K562 (cell line): Measurements from ENCODE around the gene ALDH3A2. TPM values are rescaled to one million over a fixed set of nuclear protein-coding genes. Genes with fewer than 3 reads are reported as not detected.

ENCODE experiments used
- ATAC-seq: fragments of 200-7000 bp; cut with Tn5 transposase; 3 replicates; pipeline ENCODE4 v1.9.1; 2020; ENCODE audit warnings: moderate library complexity
- BruUV-seq: library from RNA; stranded (reverse); fragments of 400-500 nt; replicated peaks from 2 replicates; lab custom pipeline; 2021; lab: Mats Ljungman, UMichigan
- CTCF ChIA-PET: fragments of 300-600 bp; formaldehyde crosslinking; extraction: SDS; loops from one replicate; lab custom pipeline; 2021; ENCODE audit warnings: low intra/inter-chr PET ratio; lab: Yijun Ruan, JAX
- POLR2A ChIA-PET: fragments of 300-600, 350-650 bp; sonication (Branson Sonifier 250); formaldehyde crosslinking; extraction: SDS; loops from one replicate; lab custom pipeline; 2021; ENCODE audit warnings: antibody characterized with exemption, inconsistent platforms; lab: Yijun Ruan, JAX
- DNase-seq, 4 experiments: peaks; one replicate each; pipeline versions ENCODE4 v3.0.0 to v3.0.0-alpha.2; 2011 to 2018; ENCODE audit warnings: low spot score in 3 of 4, mixed read lengths in 3 of 4; ENCODE audit errors: extremely low read depth in 1 of 4
- FAIRE-seq: peaks from 2 replicates; lab custom pipeline; 2011; peaks lifted over from hg19 to GRCh38; lab: Jason Lieb, UNC
- H2AFZ ChIP-seq: 2 replicates; pipeline ENCODE4 v1.6.0; 2011; ENCODE audit warnings: low read depth, low read length, control low read depth, inconsistent platforms
- H3K27ac ChIP-seq: fragments of 200-600 bp; 3 replicates; pipeline ENCODE4 v1.8.0; 2011; ENCODE audit warnings: low read depth, mild to moderate bottlenecking, control low read depth, inconsistent platforms, low read length, moderate library complexity, mixed read lengths; ENCODE audit errors: extremely low read depth
- H3K27me3 ChIP-seq, 2 experiments: fragments of 300-600 bp in 1 of 2; 2 replicates in 1 of 2; 3 replicates in 1 of 2; pipeline versions ENCODE4 v1.6.0 to v1.8.0; 2011; ENCODE audit warnings: inconsistent platforms in 2 of 2, low read length in 2 of 2, mild to moderate bottlenecking in 1 of 2, mixed read lengths in 1 of 2, moderate library complexity in 1 of 2; ENCODE audit not compliant: control insufficient read depth in 2 of 2, insufficient read depth in 2 of 2
- H3K36me3 ChIP-seq: fragments of 300-600 bp; 3 replicates; pipeline ENCODE4 v1.8.0; 2011; ENCODE audit warnings: mild to moderate bottlenecking, low read length, inconsistent platforms; ENCODE audit not compliant: control insufficient read depth, insufficient read depth
- H3K4me1 ChIP-seq, 2 experiments: fragments of 200-600 bp in 1 of 2; replicated peaks in 1 of 2; 2 replicates in 1 of 2; 3 replicates in 1 of 2; pipeline versions ENCODE4 v1.5.1 to v1.8.0; 2011; ENCODE audit warnings: inconsistent platforms in 2 of 2, low read length in 2 of 2, mild to moderate bottlenecking in 1 of 2, mixed read lengths in 1 of 2, moderate library complexity in 1 of 2; ENCODE audit not compliant: control insufficient read depth in 2 of 2, insufficient read depth in 2 of 2
- H3K4me2 ChIP-seq: 2 replicates; pipeline ENCODE4 v1.6.1; 2011; ENCODE audit warnings: low read length, control low read depth, inconsistent platforms, mixed read lengths; ENCODE audit not compliant: insufficient read depth
- H3K4me3 ChIP-seq: fragments of 200-600 bp; sonication (generic), shearing (Covaris generic); 2 replicates; pipeline ENCODE4 v1.5.1; 2016; ENCODE audit warnings: control low read depth, inconsistent platforms
- H3K79me2 ChIP-seq: fragments of 200-600 bp; 3 replicates; pipeline ENCODE4 v1.8.0; 2011; ENCODE audit warnings: low read length, inconsistent platforms; ENCODE audit not compliant: control insufficient read depth, insufficient read depth
- H3K9ac ChIP-seq, 2 experiments: 2 replicates each; pipeline versions ENCODE4 v1.6.0 to v1.6.1; 2011; ENCODE audit warnings: low read depth in 2 of 2, low read length in 2 of 2, control low read depth in 1 of 2, inconsistent platforms in 1 of 2, mild to moderate bottlenecking in 1 of 2, mixed read lengths in 1 of 2; ENCODE audit not compliant: insufficient read depth in 1 of 2
- H3K9me1 ChIP-seq: one replicate; pipeline ENCODE4 v1.6.0; 2011; ENCODE audit warnings: inconsistent platforms, mild to moderate bottlenecking, low read length, moderate library complexity; ENCODE audit not compliant: control insufficient read depth, insufficient read depth
- H3K9me3 ChIP-seq: replicated peaks from 2 replicates; pipeline ENCODE4 v1.5.1; 2011; ENCODE audit warnings: low read depth, low read length, inconsistent platforms; ENCODE audit not compliant: control insufficient read depth, insufficient read depth
- H4K20me1 ChIP-seq: replicated peaks from 2 replicates; pipeline ENCODE4 v1.6.1; 2011; ENCODE audit warnings: low read length, inconsistent platforms, mixed read lengths; ENCODE audit not compliant: control insufficient read depth, insufficient read depth
- ADNP ChIP-seq: fragments of 200-800 bp; sonication (Bioruptor generic); IDR thresholded peaks from 2 replicates; pipeline ENCODE4 v1.6.1; 2016; ENCODE audit warnings: missing genetic modification characterization, missing compliant biosample characterization
- ARID3A ChIP-seq: IDR thresholded peaks from 2 replicates; pipeline ENCODE4 v1.6.1; 2012; ENCODE audit warnings: low read depth, low read length, improper control_type of control experiment, borderline replicate concordance
- CTCFL ChIP-seq: IDR thresholded peaks from 2 replicates; pipeline ENCODE4 v1.6.1; 2011; ENCODE audit warnings: borderline replicate concordance, low read depth, mild to moderate bottlenecking, moderate library complexity, low read length; ENCODE audit not compliant: insufficient read depth, poor library complexity, severe bottlenecking
- ELF2 ChIP-seq: fragments of 250-450 bp; sonication (Bioruptor Pico); IDR thresholded peaks from 2 replicates; pipeline ENCODE4 v1.5.0; 2021; ENCODE audit warnings: mild to moderate bottlenecking
- PATZ1 ChIP-seq: fragments of 250-450 bp; sonication (Bioruptor Pico); IDR thresholded peaks from 2 replicates; pipeline ENCODE4 v1.5.0; 2020; ENCODE audit warnings: mild to moderate bottlenecking, borderline replicate concordance
- PCBP1 ChIP-seq: fragments of 200-400 bp; formaldehyde crosslinking; IDR thresholded peaks from 2 replicates; pipeline ENCODE4 v1.6.1; 2018; ENCODE audit warnings: mild to moderate bottlenecking, low read depth, low read length; ENCODE audit not compliant: poor library complexity, severe bottlenecking
- PURB ChIP-seq: sonication (generic); formaldehyde crosslinking; IDR thresholded peaks from 2 replicates; pipeline ENCODE4 v1.9.0; 2021; ENCODE audit warnings: low read depth, mild to moderate bottlenecking, missing genetic modification reagents
- U2AF1 ChIP-seq: fragments of 200-400 bp; formaldehyde crosslinking; optimal IDR thresholded peaks from 2 replicates; pipeline ENCODE3; 2017; ENCODE audit warnings: mild to moderate bottlenecking, low read depth, low read length, moderate library complexity
- ZFP36 ChIP-seq: fragments of 150-350 bp; IDR thresholded peaks from 2 replicates; pipeline ENCODE4 v1.6.1; 2018; ENCODE audit warnings: low read length, low read depth; ENCODE audit not compliant: partially characterized antibody
- ZKSCAN8 ChIP-seq: fragments of 200-800 bp; sonication (Bioruptor generic); IDR thresholded peaks from 2 replicates; pipeline ENCODE4 v1.6.1; 2016; ENCODE audit warnings: missing genetic modification characterization, missing compliant biosample characterization
- ZNF282 ChIP-seq: sonication (generic); formaldehyde crosslinking; IDR thresholded peaks from 2 replicates; pipeline ENCODE4 v1.8.1; 2023; ENCODE audit warnings: missing genetic modification reagents
- ZNF518B ChIP-seq: fragments of 250-450 bp; sonication (Bioruptor Pico); IDR thresholded peaks from 2 replicates; pipeline ENCODE4 v1.5.0; 2021; ENCODE audit warnings: mild to moderate bottlenecking, moderate library complexity
- ZNF717 ChIP-seq: fragments of 250-450 bp; sonication (Bioruptor Pico); IDR thresholded peaks from 2 replicates; pipeline ENCODE4 v1.5.0; 2021
- WGBS: fragments of 100-300 bp; shearing (Covaris generic); methylation state at CpG from one replicate; pipeline ENCODE4 v1.1.6; 2016; ENCODE audit warnings: low coverage, mixed read lengths; ENCODE audit not compliant: insufficient coverage; ENCODE audit errors: missing lambda C conversion rate; 5-methylcytosine and 5-hydroxymethylcytosine counted together
- in situ Hi-C: fragments of 300-500 bp; cut with MboI; formaldehyde crosslinking; loops from 4 replicates; pipeline ENCODE4 v1.15.0; 2018; ENCODE audit warnings: inconsistent platforms, mixed read lengths
- intact Hi-C: fragments of 100-400 bp; cut with micrococcal nuclease; formaldehyde crosslinking; loops from 2 replicates; pipeline ENCODE4 v1.14.2; 2022
- polyA plus RNA-seq, 8 experiments: library from polyadenylated mRNA; depleted of rRNA in 4 of 8; stranded (reverse) in 5 of 8; unstranded in 3 of 8; fragments of >200 nt; fragmentation: Nextera tagmentation in 2 of 8; fragmentation: Illumina TruSeq in 1 of 8; extraction: Ambion mirVana in 2 of 8; extraction: Trizol in 1 of 8; gene quantifications; 2 replicates each; pipeline versions ENCODE4 v1.2.1 to v1.2.3, GENCODE V29; 2011 to 2014; ENCODE audit warnings: inconsistent platforms in 1 of 8, missing spikeins in 1 of 8
- total RNA-seq, 7 experiments: library from RNA; depleted of rRNA in 6 of 7; stranded (reverse); fragments of >200 nt in 6 of 7; fragmentation: Illumina TruSeq in 2 of 7; extraction: Trizol in 2 of 7; gene quantifications; 2 replicates each; pipeline versions ENCODE4 v1.2.1 to v1.2.3, GENCODE V29; 2011 to 2021; ENCODE audit warnings: low replicate concordance in 1 of 7

ALDH3A2 gene
- total and polyA plus RNA-seq, 9 of the 15 experiments (the other 6 are each of a cell fraction or from before 2014, with no cell fraction given) = 0.01 to 0.78 (median 0.12) TPM; not detected in 5

GRCh38 chr17:19642373-19642893, 6.1 kb upstream of the ALDH3A2 start:
- no peaks in the 10 kb centered on the region; a peak in 1 of 5 replicates for H3K27me3 ChIP-seq
- no peak for DNase-seq
- no peak for ATAC-seq
- no peaks in the 10 kb centered on the region for H3K79me2 ChIP-seq
- no peaks in the 10 kb centered on the region for H3K9me3 ChIP-seq
- intact Hi-C loops (no loop called here), in situ Hi-C loops (no loop called here)
- no peak overlapping the region for H3K4me3 ChIP-seq
- no peak overlapping the region for H3K27ac ChIP-seq
- no peaks in the 10 kb centered on the region for H3K36me3 ChIP-seq
- no peaks in the 10 kb centered on the region for H3K4me1 ChIP-seq
- H4K20me1 ChIP-seq = no peaks in the 10 kb centered on the region
- WGBS = 0% methylated on average over 4 of the region's 5 CpGs
- ChIA-PET POLR2A (no interaction called here), CTCF (no interaction called here)
- H3K9ac ChIP-seq = no peak overlapping the region
- no peak for FAIRE-seq
- H3K4me2 ChIP-seq = no peak overlapping the region
- H3K9me1 ChIP-seq = no peaks in the 10 kb centered on the region
- no peak overlapping the region for H2AFZ ChIP-seq
- BruUV-seq = no TSS peak
- no peak for TF ChIP-seq ZNF282 (CRISPR knock-in tag)
- TF ChIP-seq PATZ1 = no peak
- TF ChIP-seq ZFP36 = no peak
- TF ChIP-seq U2AF1 = no peak
- no peak for TF ChIP-seq ELF2 (CRISPR knock-in tag)
- TF ChIP-seq ZKSCAN8 (CRISPR knock-in tag) = no peak
- no peak for TF ChIP-seq ARID3A
- TF ChIP-seq ZNF717 (CRISPR knock-in tag) = no peak
- no peak for TF ChIP-seq PCBP1
- no peak for TF ChIP-seq PURB (CRISPR knock-in tag)
- TF ChIP-seq CTCFL = no peak
- TF ChIP-seq ADNP (tag) = no peak
- TF ChIP-seq ZNF518B = no peak
